GM21529 (cell line): ENCODE data around the gene CLSTN2.

ENCODE experiments used
- ATAC-seq: cut with Tn5 transposase; IDR thresholded peaks from one replicate; pipeline ENCODE4 v1.9.1; 2021; ENCODE audit not compliant: unreplicated experiment

The CLSTN2 gene

DNA sequence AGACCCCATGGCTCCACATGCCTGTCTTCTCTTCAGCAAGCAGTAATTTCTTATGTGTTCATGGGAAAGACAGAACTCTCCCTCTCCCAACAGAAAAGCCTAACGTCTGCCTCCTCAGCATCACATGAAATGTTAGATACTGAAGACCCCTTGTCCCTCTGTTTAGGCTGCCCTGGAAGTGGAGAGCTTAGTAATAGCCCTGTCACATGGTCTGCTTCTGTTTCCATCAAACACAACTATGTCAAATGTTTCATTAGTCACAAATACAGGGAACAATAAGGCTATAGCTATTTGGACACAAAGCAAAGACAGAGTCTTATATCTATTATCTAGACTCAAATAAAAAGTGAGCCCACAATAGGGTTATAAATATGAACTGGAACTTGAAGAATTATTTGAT is 552.6 kb downstream of the CLSTN2 start:
- no peak for ATAC-seq

DNA sequence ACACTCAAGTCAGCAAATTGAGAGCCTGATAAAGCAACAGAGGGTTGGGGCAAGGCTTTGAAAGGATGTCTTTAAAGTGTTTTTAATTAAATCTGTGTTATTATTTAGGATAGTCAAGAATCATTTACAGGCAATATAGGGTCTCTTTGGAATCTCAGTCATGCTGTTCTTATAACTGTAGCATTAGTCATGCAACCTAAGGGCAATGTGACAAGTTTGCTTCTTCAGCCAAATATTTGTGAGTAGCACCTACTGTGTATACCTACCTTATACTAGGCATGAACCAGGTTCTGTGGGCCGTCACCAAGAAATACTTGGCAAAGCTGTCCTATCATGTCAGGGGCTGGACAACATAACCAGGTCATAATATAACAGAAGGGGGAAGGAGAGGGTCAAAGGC is 558.3 kb downstream of the CLSTN2 start:
- no peak for ATAC-seq

GRCh38 chr3:140494970-140495369 is 560.0 kb downstream of the CLSTN2 start:
- ATAC-seq, result no peak

DNA sequence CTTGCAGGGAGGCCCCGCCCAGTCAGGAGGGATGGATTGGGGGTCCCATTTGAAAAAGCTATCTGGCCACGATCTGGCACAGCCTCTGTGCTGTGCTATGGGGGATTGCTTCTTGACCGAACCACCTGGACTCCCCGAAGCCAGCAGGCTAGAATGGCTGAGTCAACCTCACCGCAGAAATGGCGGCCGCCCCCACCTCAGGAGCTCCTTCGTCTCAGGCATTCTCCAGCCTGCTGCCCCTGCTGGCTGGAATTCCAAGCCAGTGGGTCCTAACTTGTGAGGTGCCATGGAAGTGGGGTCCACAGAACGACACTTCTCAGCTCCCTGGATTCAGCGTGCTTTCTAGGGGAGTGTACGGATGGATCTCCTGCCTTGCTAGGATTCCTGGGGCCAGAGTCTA is 562.3 kb downstream of the CLSTN2 start:
- no peak for ATAC-seq

- no peak for ATAC-seq
Observed at GRCh38 chr3:140499114-140499757, 564.3 kb downstream of the CLSTN2 start.

DNA sequence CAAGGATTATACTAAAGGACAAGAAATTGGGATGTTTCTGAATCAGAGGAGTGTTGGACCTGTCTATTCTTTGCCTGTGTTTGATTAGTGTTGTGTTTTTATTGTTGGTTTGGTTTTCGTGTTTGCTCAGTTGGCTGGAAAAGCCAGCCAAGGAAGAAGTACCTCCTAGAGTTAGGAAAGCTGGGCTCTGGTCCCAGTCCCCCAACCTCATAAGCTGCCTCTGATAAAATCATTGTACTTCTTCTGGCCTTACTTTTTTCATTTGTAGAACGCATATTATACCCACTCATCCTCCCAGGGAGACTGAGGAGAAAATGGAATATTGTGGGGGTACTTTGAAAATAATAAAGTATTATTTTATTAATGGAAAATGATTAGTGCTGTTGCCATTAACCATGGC is 565.5 kb downstream of the CLSTN2 start:
- ATAC-seq, result no peak

- ATAC-seq, result no peak
Observed at GRCh38 chr3:140501061-140501769, 566.2 kb downstream of the CLSTN2 start.

DNA sequence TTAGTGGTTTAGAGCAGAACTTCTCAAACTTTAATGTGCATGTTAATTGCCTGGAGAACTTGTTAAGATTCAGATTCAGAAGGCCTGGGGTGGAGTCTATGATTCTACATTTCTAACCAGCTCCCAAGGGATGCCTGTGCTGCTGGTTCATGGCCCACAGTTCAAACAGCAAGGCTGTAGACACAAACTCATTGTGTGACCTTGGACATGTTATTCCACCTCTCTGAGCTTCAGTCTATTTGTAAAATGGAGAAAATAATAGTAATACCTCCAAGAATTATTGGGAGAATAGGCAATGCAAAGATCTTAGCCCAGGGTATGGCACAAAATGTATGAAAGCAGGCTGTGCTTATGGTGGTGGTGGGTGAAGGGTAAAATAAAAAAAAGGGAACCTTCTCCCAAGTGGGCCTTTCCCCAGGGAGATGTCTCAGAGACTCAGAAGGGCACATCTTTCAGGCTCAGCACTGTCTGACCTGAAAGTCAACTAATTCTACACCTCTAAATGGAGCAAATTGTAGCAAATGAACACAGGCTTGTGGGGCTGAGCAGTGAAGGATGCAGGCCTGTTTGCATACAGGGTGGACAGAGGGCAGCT is 566.9 kb downstream of the CLSTN2 start:
- no peak for ATAC-seq

GRCh38 chr3:140505213-140505612 is 570.2 kb downstream of the CLSTN2 start:
- ATAC-seq, result peak; percentile 77

GRCh38 chr3:140505876-140506275 is 570.9 kb downstream of the CLSTN2 start:
- ATAC-seq, result no peak

DNA sequence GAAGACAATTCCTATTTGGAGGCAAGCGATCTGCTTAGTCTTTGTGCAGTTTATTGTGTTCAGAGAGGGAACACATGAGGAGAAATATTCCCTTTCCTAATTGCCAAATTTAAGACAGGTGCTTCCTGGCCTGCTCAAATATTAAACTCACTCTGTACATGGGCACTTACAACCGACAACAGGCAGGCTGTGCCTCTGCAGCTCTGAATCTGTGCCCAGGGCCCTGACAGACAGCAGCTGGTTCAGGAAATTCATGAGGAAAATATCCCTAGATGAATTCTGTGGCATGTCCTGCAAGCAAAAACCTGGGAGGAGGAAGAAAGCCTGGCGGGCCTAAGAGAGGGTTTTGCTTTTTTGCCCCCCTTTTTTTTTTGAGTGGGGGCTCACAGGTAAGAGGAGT is 573.6 kb downstream of the CLSTN2 start:
- no peak for ATAC-seq

DNA sequence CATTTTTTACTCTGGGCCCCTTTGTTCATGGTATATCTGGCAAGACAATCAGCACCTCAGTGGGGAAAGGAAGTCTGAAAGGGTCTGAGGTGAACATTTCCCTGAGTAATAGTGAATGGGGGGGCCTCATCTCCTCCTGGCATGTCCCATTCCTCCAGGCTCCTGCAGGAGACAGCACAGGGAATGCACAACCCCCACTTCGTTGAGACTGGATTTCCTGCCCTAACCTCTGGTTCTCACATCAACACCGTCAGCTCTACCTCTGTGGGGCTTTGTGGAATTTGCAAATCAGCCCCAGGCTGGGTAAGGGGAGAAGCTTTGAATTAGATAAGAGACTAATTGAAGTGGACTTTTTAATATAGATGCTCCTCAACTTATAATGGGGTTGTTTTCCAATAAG is 574.5 kb downstream of the CLSTN2 start:
- ATAC-seq, result no peak

GRCh38 chr3:140510303-140510861 is 575.4 kb downstream of the CLSTN2 start:
- no peak for ATAC-seq

DNA sequence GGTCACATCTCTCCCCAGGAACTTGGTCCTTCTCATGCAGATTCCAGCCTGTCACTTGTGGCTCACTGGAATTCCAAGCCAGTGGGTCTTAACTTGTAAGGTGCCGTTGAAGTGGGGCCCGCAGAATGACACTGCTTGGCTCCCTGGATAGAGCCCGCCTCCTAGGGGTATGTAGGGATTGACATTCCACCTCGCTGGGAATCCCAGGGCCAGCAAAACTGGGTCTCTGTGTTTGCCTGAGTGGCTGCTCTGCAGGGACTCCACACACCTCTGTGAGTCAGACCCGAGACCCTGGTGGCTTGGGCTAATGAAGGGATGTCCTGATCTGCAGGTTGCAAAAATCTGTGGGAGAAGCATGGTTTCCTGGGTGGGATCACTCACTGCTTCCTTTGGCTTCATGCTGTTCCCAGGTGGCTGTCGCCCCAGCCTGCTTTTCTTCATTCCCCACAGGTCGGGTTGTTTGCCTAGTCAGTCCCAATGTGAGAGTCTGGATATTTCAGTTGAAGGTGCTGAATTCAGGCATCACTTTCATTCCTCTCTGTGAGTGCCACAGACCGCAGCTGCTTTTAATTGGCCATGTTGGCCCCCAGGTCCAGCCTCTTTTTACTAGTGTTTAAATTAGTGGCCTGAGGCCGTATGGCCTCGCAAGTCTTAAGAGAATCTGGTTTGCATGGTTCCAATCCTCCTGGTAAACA is 586.9 kb downstream of the CLSTN2 start:
- no peak for ATAC-seq

DNA sequence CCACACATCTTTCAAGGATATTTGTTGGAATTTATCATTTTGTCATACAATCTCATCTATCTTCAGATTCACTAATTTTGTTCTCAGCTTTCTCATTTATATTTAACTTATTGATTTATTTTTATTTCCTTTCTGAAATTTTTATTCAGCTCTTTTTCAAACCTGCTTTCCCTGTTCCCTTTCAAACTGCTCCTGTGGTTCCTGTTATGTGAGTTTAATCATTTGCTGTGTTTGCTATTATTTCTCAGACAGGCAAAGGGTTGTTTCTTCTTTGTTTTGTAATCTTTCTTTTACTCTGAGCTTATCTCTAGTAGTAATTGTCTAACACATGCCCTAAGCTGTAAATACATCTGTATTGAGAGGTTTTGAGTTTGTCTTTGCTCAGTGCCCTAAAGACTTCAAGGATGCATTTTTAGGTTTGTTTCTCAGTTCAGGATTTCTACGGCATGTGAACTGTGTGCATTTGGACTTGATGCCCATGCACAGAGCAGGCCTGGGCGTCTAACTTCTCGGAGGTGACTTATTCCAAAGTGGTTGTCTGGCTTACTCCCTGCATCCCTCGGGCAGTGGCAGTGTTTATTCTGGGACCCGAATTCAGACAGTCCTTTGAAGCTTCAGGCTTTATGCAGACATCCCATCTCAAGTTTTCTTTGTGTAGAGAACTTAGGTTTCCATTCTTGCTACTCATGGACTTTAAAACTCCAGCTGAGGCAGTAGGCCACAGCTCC is 587.8 kb downstream of the CLSTN2 start:
- no peak for ATAC-seq

GRCh38 chr3:140523600-140523999 is 588.6 kb downstream of the CLSTN2 start:
- no peak for ATAC-seq

DNA sequence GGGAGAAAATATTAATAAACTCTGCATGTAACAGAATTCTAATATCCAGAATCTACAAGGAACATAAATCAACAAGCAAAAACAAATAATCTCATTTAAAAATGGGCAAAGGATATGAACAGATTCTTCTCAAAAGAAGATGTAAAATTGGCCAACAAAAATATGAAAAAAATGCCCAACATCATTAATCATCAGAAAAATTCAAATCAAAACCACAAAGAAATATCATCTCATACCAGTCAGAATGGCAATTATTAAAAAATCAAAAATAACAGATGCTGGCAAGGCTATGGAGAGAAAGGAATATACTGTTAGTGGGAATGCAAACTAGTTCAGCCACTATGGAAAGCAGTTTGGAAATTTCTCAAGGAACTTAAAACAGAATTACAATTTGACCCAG is 592.2 kb downstream of the CLSTN2 start:
- ATAC-seq, result no peak

DNA sequence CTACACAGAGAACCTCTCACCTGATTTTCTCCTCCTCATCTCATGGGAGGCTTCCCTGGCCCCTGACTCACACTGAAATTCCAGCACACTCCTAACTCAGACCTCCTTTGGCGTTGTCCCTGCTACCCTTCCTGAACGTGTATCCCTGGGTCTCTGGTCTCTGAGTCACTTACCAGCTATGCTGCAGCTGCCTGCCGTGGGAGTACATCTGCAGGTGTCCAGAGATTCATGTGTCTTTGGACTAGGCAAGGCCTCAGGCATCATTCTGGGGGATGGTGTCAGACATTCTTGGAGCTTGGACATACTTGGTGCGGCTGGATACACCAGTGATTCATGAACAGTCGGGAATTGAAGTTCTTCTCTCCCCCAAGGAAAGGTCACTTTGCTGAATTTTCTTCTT is 594.1 kb downstream of the CLSTN2 start:
- no peak for ATAC-seq

DNA sequence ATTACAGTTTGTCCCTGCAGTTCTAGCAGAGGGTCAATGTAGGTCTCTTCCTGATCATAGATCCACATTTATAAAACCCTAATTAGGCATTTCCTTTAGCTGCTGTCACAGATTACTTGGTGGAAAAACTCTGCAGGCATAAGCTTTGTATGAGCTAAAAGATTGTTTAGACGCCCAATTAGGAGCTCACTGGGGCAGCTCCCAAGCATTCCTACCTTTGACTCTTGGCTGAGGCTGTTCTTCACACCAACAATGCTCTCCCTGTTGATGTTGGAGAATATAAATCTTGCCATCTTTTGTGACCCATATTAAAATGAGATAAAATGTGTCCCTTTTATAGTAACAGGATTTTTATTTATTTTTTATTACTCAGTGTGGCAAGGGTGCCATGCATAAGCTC is 594.6 kb downstream of the CLSTN2 start:
- ATAC-seq, result no peak

- ATAC-seq, result no peak
Observed at GRCh38 chr3:140530131-140530530, 595.1 kb downstream of the CLSTN2 start.

GRCh38 chr3:140530603-140531002 is 595.6 kb downstream of the CLSTN2 start:
- ATAC-seq, result no peak
